ENCODE results near the gene LRFN3. TPM values are rescaled to one million over a fixed set of nuclear protein-coding genes. Genes with fewer than 3 reads are reported as not detected.
A peak's percentile ranks its signal among the peaks of the same experiment; 100 is the strongest.
"Not testable (repeated sequence)": the region's sequence is repeated elsewhere in the genome, so short reads cannot be mapped to it uniquely, and the experiment has no call there.

Gene LRFN3
- total and polyA plus RNA-seq, 2 donors (not counting 1 experiment from before 2014, with no cell fraction given), result 0.79 to 1.6 TPM

GRCh38 chr19:35910355-35910754 is 25.8 kb upstream of the LRFN3 start:
- H3K79me2 ChIP-seq (ENCODE audit: control insufficient read depth, insufficient read depth, low read length); H3K9ac ChIP-seq (ENCODE audit: low read length); H3K4me2 ChIP-seq (replicated peaks; ENCODE audit: low read depth, low read length, poor library complexity, severe bottlenecking); H3K36me3 ChIP-seq (replicated peaks in 1 of 2; ENCODE audit: control extremely low read depth in 1 of 2, control insufficient read depth in 1 of 2, extremely low read depth in 1 of 2, insufficient read depth in 2 of 2, low read length in 1 of 2); H2AFZ ChIP-seq (ENCODE audit: insufficient read depth, low read depth, low read length, poor library complexity, severe bottlenecking); ATAC-seq (ENCODE audit: low read depth); intact Hi-C loops (cut with micrococcal nuclease); H3K9me3 ChIP-seq (ENCODE audit: control extremely low read depth in 1 of 3, control insufficient read depth in 2 of 3, insufficient read depth in 1 of 3, low read length in 2 of 3); CTCF ChIA-PET; DNase-seq; H3K9me3 Mint-ChIP-seq (ENCODE audit: insufficient read depth); H3K27me3 ChIP-seq (replicated peaks in 1 of 4; ENCODE audit: control extremely low read depth in 1 of 4, control insufficient read depth in 3 of 4, insufficient read depth in 4 of 4, low read length in 3 of 4); H3K4me3 ChIP-seq (ENCODE audit: control extremely low read depth in 1 of 5, extremely low read depth in 1 of 5, insufficient read depth in 1 of 5, low read depth in 2 of 5, low read length in 4 of 5); H3K27me3 Mint-ChIP-seq; H3K27ac Mint-ChIP-seq; H4K20me1 ChIP-seq (ENCODE audit: control insufficient read depth, insufficient read depth, low read length, poor library complexity, severe bottlenecking): not testable (repeated sequence)
- 100% methylated on average over 8 of the region's 14 CpGs for WGBS (ENCODE audit: insufficient coverage)
- Histone ChIP-seq H3K4me1 (ENCODE audit: control insufficient read depth in 2 of 2, insufficient read depth in 2 of 2, low read length in 2 of 2) (peaks cover 31 to 56% of the 10 kb centered on the region in 2 donors), H3K27ac (ENCODE audit: low read length in 2 of 2) (peak overlapping the region in 1 of 2 donors; percentile 87)
- POLR2A ChIA-PET, result interaction anchor here (0.7 kb wide), 1 partner anchor 204 kb away, joined by 3 read pairs; no protein-coding TSS in a partner anchor
- Mint-ChIP-seq H3K4me1 (peaks cover 52% of the 10 kb centered on the region), H3K4me3 (peak overlapping the region; percentile 39)

- ChIA-PET POLR2A (interaction anchor here (0.7 kb wide), 1 partner anchor 203 kb away, joined by 3 read pairs; no protein-coding TSS in a partner anchor), CTCF (interaction anchor here (1.6 kb wide), 1 partner anchor 20 kb away, joined by 5 read pairs; no protein-coding TSS in a partner anchor)
- Mint-ChIP-seq H3K9me3 (ENCODE audit: insufficient read depth) (no peaks in the 10 kb centered on the region), H3K27ac (peak overlapping the region; percentile 67), H3K27me3 (no peaks in the 10 kb centered on the region), H3K4me3 (no peak overlapping the region), H3K4me1 (peaks cover 53% of the 10 kb centered on the region)
- no peaks in the 10 kb centered on the region for H3K36me3 ChIP-seq (replicated peaks in 1 of 2; ENCODE audit: control extremely low read depth in 1 of 2, control insufficient read depth in 1 of 2, extremely low read depth in 1 of 2, insufficient read depth in 2 of 2, low read length in 1 of 2)
- no peak overlapping the region for H3K9ac ChIP-seq (ENCODE audit: low read length)
- WGBS (ENCODE audit: insufficient coverage), result 57% methylated on average over 2 of the region's 3 CpGs
- ATAC-seq (ENCODE audit: low read depth) (no peak), DNase-seq (no peak)
- intact Hi-C loops (cut with micrococcal nuclease), result no loop called here
- no peak overlapping the region for H3K4me3 ChIP-seq (ENCODE audit: control extremely low read depth in 1 of 5, extremely low read depth in 1 of 5, insufficient read depth in 1 of 5, low read depth in 2 of 5, low read length in 4 of 5)
- H3K27me3 ChIP-seq (replicated peaks in 1 of 4; ENCODE audit: control extremely low read depth in 1 of 4, control insufficient read depth in 3 of 4, insufficient read depth in 4 of 4, low read length in 3 of 4), result no peaks in the 10 kb centered on the region
- no peak overlapping the region for H3K27ac ChIP-seq (ENCODE audit: low read length in 2 of 2)
- H4K20me1 ChIP-seq (ENCODE audit: control insufficient read depth, insufficient read depth, low read length, poor library complexity, severe bottlenecking), result no peaks in the 10 kb centered on the region
- no peaks in the 10 kb centered on the region for H3K9me3 ChIP-seq (ENCODE audit: control extremely low read depth in 1 of 3, control insufficient read depth in 2 of 3, insufficient read depth in 1 of 3, low read length in 2 of 3)
- TF ChIP-seq EZH2 (IDR thresholded peaks at IDR 0.05; ENCODE audit: borderline replicate concordance, insufficient read depth, low read depth, low read length, poor library complexity, severe bottlenecking) (no peak), CTCF (IDR thresholded peaks at IDR 0.05) (no peak)
- H3K4me2 ChIP-seq (replicated peaks; ENCODE audit: low read depth, low read length, poor library complexity, severe bottlenecking), result no peak overlapping the region
- peaks cover 31 to 58% of the 10 kb centered on the region in 2 donors for H3K4me1 ChIP-seq (ENCODE audit: control insufficient read depth in 2 of 2, insufficient read depth in 2 of 2, low read length in 2 of 2)
- H2AFZ ChIP-seq (ENCODE audit: insufficient read depth, low read depth, low read length, poor library complexity, severe bottlenecking), result no peak overlapping the region
- no peaks in the 10 kb centered on the region for H3K79me2 ChIP-seq (ENCODE audit: control insufficient read depth, insufficient read depth, low read length)
These were observed 25.0 kb upstream of the LRFN3 start for GRCh38 chr19:35911173-35911572.
